Mucosa of stomach (tissue), 1 donor: ENCODE data around the gene ZSCAN1.

Experiments
- H3K27me3 ChIP-seq: one replicate; pipeline ENCODE4 v1.7.0; 2013; ENCODE audit warnings: mild to moderate bottlenecking, low read length; ENCODE audit not compliant: control insufficient read depth, insufficient read depth
- H3K36me3 ChIP-seq: one replicate; pipeline ENCODE4 v1.7.0; 2013; ENCODE audit warnings: low read length; ENCODE audit not compliant: control insufficient read depth, insufficient read depth
- H3K4me1 ChIP-seq: one replicate; pipeline ENCODE4 v1.7.0; 2013; ENCODE audit warnings: mild to moderate bottlenecking, low read length; ENCODE audit not compliant: control insufficient read depth, insufficient read depth
- H3K4me3 ChIP-seq: one replicate; pipeline ENCODE4 v1.7.0; 2013; ENCODE audit warnings: low read length
- H3K9ac ChIP-seq: one replicate; pipeline ENCODE4 v1.7.0; 2013; ENCODE audit warnings: mild to moderate bottlenecking, low read length, moderate library complexity
- H3K9me3 ChIP-seq: one replicate; pipeline ENCODE4 v1.7.0; 2013; ENCODE audit warnings: mild to moderate bottlenecking, low read length, moderate library complexity; ENCODE audit not compliant: control insufficient read depth
- donor health status: Pancreatic carcinoma.

The ZSCAN1 gene

GRCh38 chr19:58089846-58090245 is 56.0 kb downstream of the ZSCAN1 start:
- Histone ChIP-seq H3K27me3 (no peaks in the 10 kb centered on the region), H3K4me1 (no peaks in the 10 kb centered on the region), H3K36me3 (no peaks in the 10 kb centered on the region), H3K9me3 (peaks cover 1% of the 10 kb centered on the region), H3K4me3 (no peak overlapping the region), H3K9ac (no peak overlapping the region)

DNA sequence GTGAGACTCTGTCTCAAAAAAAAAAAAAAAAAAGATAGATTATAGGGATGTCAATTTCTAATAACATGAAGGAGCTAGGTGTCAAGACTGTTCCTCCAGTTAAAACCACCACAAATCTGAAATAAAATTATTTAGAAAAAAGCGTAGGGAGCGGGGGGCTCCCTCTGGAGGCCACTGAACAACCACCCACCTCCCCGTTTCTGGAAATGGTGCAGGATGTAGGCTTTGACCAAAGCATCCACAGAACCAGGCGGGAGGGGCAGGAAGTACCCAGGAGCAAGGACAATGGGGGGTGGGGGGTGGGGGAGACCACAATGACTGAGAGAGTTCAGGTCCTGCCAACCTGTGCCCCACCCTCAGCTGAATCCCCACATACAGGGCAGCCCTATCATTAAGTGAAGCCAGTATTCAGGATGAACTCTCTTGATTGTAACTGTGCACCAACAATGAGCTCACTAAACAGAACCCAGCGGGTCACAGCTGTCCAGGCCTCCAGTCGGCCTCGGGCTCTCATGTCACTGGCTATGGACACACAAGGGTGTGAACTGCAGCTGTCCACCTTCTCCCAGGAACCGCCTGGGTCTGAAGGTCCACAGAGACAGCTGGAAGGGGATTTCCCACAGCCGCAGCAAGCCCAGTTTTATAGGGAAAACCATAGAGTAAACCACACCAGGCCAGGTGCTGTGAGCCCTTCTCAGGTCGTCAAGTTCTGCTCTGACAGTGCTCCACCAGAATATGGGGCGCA is 57.6 kb downstream of the ZSCAN1 start:
- H3K4me3 ChIP-seq = no peak overlapping the region
- H3K9ac ChIP-seq = no peak overlapping the region
- no peaks in the 10 kb centered on the region for H3K4me1 ChIP-seq
- no peaks in the 10 kb centered on the region for H3K27me3 ChIP-seq
- H3K9me3 ChIP-seq = no peaks in the 10 kb centered on the region
- no peaks in the 10 kb centered on the region for H3K36me3 ChIP-seq

- no peak overlapping the region for H3K4me3 ChIP-seq
- no peaks in the 10 kb centered on the region for H3K27me3 ChIP-seq
- H3K36me3 ChIP-seq = no peaks in the 10 kb centered on the region
- H3K9me3 ChIP-seq = no peaks in the 10 kb centered on the region
- peaks cover 4% of the 10 kb centered on the region for H3K4me1 ChIP-seq
- no peak overlapping the region for H3K9ac ChIP-seq
Observed at GRCh38 chr19:58093071-58093470, 59.2 kb downstream of the ZSCAN1 start.

GRCh38 chr19:58095328-58095727 is 61.5 kb downstream of the ZSCAN1 start:
- peaks cover 7% of the 10 kb centered on the region for H3K4me1 ChIP-seq
- no peaks in the 10 kb centered on the region for H3K36me3 ChIP-seq
- H3K27me3 ChIP-seq = no peaks in the 10 kb centered on the region
- no peak overlapping the region for H3K4me3 ChIP-seq
- no peaks in the 10 kb centered on the region for H3K9me3 ChIP-seq
- no peak overlapping the region for H3K9ac ChIP-seq

DNA sequence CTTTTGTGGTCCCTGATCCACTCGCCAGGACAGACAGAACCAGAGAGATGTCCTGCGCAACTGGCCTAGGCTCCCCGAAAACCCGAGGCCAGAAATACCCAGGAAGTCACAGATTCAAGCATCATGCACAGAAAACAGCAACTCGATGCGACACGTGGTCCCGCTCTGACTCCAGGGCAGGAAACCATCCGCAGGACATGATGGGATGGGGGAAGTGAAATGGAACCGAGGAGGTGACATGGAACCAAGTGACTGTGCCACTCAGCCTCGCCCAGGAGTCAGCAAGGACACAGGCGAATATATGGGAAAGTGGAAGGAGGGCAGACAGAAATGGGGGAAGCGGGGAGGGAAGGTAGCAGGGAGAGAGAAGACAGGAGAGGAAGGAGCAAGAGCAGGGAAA is 63.1 kb downstream of the ZSCAN1 start:
- no peak overlapping the region for H3K9ac ChIP-seq
- no peaks in the 10 kb centered on the region for H3K27me3 ChIP-seq
- H3K36me3 ChIP-seq = no peaks in the 10 kb centered on the region
- H3K9me3 ChIP-seq = no peaks in the 10 kb centered on the region
- H3K4me3 ChIP-seq = no peak overlapping the region
- peaks cover 7% of the 10 kb centered on the region for H3K4me1 ChIP-seq

- peaks cover 7% of the 10 kb centered on the region for H3K4me1 ChIP-seq
- H3K9ac ChIP-seq = peak overlapping the region; percentile 75
- peak overlapping the region; percentile 59 for H3K4me3 ChIP-seq
- H3K9me3 ChIP-seq = no peaks in the 10 kb centered on the region
- no peaks in the 10 kb centered on the region for H3K27me3 ChIP-seq
- H3K36me3 ChIP-seq = no peaks in the 10 kb centered on the region
Observed at GRCh38 chr19:58097349-58097748, 63.5 kb downstream of the ZSCAN1 start.

- Histone ChIP-seq H3K27me3 (no peaks in the 10 kb centered on the region), H3K36me3 (no peaks in the 10 kb centered on the region), H3K4me1 (peaks cover 7% of the 10 kb centered on the region), H3K9ac (peak within 1 kb of the TSS; percentile 75), H3K4me3 (peak within 1 kb of the TSS; percentile 59), H3K9me3 (no peaks in the 10 kb centered on the region)
Observed at GRCh38 chr19:58097781-58098681, 64.2 kb downstream of the ZSCAN1 start, which contains the start of gene ZSCAN18. ZSCAN18 (minus strand) TSS chr19:58098231; CDS start chr19:58090267, 7,964 bp downstream.

- Histone ChIP-seq H3K4me3 (peak overlapping the region; percentile 59), H3K9me3 (no peaks in the 10 kb centered on the region), H3K36me3 (no peaks in the 10 kb centered on the region), H3K27me3 (no peaks in the 10 kb centered on the region), H3K9ac (peak overlapping the region; percentile 75), H3K4me1 (peaks cover 7% of the 10 kb centered on the region)
Observed at GRCh38 chr19:58098682-58098998, 64.8 kb downstream of the ZSCAN1 start.
